GM21528 (cell line): ENCODE results near the gene MRC2.
"Not testable (repeated sequence)": the region's sequence is repeated elsewhere in the genome, so short reads cannot be mapped to it uniquely, and the experiment has no call there.

Experiments used
- ATAC-seq: cut with Tn5 transposase; IDR thresholded peaks from one replicate; pipeline ENCODE4 v1.9.1; 2021; ENCODE audit warnings: mild to moderate bottlenecking, moderate library complexity; ENCODE audit not compliant: unreplicated experiment, low FRiP score

MRC2 gene, protein sequence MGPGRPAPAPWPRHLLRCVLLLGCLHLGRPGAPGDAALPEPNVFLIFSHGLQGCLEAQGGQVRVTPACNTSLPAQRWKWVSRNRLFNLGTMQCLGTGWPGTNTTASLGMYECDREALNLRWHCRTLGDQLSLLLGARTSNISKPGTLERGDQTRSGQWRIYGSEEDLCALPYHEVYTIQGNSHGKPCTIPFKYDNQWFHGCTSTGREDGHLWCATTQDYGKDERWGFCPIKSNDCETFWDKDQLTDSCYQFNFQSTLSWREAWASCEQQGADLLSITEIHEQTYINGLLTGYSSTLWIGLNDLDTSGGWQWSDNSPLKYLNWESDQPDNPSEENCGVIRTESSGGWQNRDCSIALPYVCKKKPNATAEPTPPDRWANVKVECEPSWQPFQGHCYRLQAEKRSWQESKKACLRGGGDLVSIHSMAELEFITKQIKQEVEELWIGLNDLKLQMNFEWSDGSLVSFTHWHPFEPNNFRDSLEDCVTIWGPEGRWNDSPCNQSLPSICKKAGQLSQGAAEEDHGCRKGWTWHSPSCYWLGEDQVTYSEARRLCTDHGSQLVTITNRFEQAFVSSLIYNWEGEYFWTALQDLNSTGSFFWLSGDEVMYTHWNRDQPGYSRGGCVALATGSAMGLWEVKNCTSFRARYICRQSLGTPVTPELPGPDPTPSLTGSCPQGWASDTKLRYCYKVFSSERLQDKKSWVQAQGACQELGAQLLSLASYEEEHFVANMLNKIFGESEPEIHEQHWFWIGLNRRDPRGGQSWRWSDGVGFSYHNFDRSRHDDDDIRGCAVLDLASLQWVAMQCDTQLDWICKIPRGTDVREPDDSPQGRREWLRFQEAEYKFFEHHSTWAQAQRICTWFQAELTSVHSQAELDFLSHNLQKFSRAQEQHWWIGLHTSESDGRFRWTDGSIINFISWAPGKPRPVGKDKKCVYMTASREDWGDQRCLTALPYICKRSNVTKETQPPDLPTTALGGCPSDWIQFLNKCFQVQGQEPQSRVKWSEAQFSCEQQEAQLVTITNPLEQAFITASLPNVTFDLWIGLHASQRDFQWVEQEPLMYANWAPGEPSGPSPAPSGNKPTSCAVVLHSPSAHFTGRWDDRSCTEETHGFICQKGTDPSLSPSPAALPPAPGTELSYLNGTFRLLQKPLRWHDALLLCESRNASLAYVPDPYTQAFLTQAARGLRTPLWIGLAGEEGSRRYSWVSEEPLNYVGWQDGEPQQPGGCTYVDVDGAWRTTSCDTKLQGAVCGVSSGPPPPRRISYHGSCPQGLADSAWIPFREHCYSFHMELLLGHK (N-terminal part only)

DNA sequence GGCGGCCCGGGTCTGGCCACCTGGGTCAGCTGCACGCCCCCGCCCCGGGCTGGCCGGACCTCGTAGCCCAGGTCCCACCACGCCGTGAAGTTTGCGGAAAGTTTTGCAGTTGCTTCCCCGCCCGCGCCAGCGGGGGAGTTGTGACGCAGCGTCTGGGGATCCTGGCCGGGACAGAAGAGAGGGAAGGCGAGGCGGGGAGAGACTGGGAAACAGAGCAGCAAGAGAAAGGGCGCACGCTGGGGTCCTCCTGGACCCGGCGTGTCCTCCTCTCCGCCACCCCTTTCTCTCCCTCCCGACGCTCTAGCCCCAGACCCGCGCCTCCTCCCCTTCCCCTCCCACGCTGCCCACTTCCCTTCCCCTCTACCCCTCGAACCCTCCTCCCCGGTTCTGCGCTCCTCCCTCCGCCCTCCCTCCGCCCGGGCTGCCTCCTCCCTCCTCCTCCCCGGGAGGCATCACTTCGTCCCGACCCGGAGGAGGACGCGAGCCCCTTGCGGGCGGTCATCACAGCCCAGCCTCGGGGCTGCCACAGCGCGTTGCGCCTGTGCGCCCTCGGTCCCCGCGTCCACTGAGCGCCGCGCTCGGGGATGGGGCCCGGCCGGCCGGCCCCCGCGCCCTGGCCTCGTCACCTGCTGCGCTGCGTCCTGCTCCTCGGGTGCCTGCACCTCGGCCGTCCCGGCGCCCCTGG, at the start of gene MRC2:
Gene MRC2 (plus strand): TSS at position 452 of the 685 bp plus-strand sequence. CDS start 133 bp downstream, at position 585.
- ATAC-seq = no peak

DNA sequence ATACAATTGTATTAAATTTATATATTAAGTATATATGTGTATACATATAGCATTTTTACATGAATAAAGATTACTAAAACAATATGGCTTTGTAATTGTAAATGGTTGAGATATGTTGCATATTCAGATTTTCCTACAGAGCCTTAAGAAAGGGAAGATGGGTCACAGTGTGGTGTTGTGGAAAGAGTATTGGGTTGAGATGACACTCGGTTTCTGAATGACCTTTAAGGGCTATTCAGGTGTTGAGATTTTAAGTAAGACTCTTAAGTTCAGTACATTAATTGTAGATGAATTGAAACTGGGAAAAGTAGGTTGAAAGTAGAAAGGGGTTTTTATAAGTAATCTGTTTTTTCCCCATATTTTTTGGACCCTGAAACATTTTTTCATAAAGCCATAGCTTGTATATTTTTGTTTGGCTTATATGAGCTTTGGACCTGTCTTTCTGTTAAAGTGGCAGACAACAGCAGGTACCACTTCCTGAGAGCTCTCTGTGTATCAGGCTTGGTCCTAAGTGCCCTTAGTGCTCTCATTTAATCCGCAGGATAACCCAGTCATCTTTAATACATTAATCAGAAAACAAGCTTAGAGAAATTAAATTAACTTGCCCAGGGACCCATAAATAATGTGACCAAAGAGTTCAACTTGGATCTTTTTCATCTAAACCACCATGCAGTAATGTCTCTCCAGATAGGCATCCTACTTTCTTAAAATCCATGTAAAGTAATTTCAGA, 48.5 kb upstream of the MRC2 start:
- no peak for ATAC-seq

DNA sequence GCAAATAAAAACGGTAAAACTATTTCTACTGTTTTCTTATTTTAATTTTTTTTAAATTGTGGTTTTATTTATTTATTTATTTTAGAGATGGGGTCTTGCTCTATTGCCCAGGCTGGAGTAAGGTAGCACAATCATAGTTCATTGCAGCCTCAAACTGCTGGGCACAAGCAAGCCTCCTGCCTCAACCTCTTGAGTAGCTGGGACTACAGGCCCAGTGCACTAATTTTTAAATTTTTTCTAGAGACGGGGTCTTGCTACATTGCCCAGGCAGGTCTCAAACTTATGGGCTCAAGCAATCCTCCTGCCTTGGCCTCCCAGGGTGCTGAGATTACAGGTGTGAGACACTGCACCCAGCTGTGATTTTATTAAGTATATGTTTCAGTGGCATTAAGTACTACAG, 46.5 kb upstream of the MRC2 start:
- no peak for ATAC-seq

DNA sequence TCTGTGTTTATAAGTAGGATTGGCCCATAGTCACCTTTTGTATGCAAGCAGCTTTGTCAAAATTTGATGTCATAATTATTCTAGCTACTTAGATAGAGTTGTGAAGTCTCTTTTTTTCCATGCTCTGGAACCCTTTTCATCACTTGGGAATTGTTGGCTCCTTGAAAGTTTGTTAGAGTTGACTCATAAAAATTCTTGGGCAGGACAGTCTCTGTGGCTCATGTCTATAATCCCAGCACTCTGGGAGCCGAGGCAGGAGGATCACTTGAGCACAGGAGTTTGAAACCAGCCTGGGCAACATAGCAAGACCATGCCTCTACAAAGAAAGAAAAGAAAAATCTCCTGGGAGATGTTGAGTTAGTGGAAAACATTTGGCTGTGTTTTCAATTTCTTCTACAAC, 45.7 kb upstream of the MRC2 start:
- ATAC-seq = no peak

DNA sequence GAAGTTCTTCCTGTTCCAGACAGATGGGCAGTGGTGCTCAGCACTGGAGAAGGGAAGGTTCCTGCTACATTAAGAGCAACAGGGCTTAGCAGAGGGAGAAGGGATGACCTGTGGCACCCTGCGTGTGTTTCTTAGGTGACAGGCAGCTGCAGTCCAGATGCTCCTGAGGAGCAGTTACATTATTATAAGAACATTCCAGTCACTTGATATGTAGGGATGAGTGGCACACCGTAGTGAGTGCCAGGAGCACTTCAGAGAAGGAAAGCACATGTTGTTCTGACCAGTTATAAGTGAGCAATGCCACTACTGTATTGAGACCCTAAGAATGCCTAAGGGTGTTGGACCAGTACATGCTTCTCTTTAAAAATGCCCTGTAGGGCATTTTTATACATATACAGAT, 39.9 kb upstream of the MRC2 start:
- no peak for ATAC-seq

DNA sequence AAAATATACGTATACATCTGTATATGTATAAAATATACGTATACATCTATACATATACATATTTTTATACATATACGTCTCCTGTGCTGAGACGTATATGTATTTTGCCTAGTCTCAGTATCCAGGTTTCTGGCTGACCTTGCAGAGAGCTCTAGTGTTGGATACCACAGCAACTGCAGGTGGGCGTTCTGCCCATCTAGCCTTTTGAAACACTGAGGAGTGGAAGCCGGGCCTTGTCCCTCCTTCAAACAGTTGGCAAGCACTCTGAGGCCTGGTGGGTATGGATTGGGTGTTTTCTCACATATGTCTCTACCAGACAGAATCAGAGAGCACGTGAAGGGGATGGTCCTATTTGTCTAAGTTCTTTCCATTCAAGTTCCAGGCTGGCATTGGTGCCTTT, 39.4 kb upstream of the MRC2 start:
- ATAC-seq = no peak

DNA sequence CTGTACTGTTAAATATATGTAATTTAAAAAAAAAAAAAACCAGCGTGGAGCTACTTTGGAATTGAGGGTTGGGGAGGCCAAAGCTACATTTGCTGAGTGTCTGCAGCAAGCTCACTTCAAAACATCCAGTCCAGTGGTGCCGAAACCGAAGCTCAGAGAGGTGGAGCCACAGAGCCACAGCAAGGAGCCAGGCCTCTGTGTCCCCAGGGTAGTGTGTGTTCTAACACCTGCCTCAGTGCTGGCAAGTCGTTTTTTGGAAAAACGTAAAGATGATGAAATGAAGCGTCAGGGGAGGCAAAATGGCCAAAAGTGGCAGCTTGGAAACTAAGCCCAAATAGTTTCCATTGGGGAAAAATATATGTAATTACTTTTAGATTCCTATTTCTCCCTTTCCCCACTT, 36.1 kb upstream of the MRC2 start:
- no peak for ATAC-seq

DNA sequence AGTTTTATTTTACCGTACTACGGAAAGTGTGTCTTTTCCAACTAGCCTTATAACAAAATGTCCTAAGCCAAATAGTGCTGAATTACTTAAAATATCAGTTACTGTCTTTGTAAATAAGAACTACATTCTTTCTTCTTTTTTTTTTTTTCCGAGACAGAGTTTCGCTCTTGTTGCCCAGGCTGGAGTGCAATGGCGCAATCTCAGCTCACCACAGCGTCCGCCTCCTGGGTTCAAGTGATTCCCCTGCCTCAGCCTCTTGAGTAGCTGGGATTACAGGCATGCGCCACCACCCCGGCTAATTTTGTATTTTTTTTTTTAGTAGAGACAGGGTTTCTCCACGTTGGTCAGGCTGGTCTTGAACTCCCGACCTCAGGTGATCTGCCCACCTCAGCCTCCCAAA, 35.6 kb upstream of the MRC2 start:
- not testable (repeated sequence) for ATAC-seq

DNA sequence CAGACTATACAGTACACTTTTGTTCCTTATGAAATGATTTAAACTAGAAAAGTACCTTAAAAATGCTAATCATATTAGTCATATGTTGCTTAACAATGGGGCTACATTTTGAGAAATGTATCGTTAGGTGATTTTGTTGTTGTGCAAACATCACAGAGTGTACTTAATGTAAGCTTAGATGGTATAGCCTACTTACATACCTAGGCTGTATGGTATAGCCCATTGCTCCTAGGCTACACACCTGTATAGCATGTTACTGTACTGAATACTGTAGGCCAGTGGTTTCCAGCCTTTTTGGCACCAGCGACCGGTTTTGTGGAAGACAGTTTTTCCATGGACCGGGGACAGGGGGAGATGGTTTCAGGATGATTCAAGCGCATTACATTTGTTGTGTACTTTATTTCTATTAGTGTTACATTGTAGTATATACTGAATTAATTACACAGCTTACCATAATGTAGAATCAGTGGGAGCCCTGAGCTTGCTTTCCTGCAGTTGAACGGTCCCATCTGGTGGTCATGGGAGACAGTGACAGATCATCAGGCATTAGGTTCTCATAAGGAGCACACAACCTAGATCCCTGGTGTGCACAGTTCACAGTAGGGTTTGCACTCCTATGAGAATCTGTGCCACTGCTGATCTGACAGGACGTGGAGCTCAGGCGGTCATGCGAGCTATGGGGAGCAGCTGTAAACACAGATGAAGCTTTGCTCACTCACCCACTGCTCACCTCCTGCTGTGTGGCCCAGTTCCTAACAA, 35.0 kb upstream of the MRC2 start:
- no peak for ATAC-seq

DNA sequence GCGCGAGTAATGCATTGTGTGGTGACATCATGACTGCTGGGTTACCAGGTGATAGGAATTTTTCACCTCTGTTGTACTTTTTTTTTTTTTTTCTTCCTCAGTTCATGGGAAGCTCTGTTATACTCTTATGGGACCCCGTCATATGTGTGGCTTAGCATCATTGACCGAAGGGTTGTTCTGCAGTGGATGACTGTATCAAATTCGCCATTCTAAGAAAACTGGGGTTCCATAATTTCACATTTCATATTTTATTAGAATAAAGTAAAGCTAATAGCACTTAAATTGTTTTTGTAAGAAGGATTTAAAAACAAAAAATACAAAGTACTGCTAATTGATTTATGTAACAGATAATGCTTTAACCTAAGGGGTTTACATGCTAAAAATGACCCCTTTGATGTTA, 32.0 kb upstream of the MRC2 start:
- ATAC-seq = no peak

DNA sequence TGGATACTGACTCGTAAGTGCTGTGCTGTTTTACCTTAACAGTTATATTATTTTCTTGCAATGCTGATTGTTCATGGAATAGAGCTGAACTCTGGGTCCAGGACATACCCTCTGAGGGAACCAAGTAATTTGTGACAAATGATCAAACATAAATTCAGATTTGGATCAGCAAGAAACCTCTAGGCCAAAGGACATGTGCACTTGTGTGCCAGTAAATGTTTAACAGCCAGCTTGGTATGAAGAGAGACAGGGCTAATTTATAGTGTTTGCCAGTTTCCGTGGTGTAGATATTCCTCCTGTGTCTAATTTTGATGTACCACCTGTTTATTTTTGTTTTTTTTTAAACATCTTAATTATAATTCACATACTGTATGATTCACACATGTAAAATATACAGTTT, 30.8 kb upstream of the MRC2 start:
- no peak for ATAC-seq

DNA sequence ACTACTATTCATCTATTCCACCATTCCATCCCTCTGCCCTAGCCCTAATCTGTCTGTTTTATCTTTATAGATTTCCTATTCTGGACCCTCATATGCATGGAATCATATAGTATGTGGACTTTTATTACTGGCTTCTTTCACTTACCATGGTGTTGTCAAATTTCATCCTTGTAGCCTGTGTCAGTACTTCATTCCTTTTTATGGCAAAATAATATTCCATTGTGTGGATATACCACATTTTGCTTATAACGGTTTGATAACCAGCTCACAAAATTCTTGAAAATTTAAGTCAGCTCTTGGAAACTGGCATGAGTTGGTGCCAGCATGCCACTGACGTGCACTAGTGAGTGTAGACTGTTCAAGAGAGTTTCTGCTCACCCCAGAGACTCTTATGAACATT, 30.3 kb upstream of the MRC2 start:
- ATAC-seq = no peak

DNA sequence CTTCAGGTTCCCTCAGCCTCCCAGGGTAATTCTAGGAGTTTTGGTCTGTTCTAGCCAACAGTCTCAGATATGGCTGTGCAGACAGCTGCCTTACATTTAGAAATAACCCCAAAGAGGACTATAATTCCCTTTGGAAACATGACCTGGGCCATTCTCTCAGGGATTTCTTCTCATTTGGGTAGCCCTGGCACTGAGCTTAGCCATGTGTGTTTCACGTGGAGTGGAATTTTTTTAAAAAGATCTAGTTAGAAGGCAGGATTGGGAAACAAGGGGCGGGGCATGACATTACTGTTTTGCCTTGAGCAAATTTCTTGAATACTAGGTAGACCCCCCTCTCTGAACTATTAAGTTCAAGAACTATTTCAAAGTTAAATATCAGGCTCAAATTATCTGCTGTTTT, 29.6 kb upstream of the MRC2 start:
- no peak for ATAC-seq

DNA sequence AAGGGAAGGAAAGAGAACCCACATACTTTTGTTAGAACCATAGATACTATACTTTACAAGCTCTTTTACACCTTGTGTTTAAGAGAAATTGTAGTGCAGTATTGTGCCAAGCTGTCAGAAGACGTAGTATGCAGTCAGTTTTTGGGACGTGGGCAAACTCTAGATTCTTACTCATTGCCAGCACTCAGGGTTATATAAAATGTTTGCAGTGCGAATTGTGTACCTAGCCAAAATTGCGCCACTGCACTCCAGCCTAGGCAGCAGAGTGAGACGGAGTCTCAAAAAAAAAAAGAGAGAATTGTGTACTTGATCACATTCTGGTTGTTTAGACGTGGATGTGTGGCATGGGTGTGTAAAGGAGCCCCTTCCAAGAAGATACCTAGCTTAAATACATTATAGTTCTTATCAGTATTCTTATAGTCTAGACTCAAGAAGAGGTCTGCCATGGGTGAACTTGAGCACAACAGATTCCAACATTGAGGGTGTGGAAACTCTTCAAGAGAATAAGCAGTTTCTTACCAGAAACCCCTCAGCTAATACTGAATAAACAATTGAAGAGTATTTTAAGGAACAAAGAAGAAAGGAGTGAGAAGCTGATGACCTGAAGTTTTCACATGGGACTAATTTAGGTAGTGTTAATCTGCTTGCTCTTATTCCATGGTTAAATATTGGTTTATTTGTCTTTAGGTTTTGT, 27.4 kb upstream of the MRC2 start:
- no peak for ATAC-seq

DNA sequence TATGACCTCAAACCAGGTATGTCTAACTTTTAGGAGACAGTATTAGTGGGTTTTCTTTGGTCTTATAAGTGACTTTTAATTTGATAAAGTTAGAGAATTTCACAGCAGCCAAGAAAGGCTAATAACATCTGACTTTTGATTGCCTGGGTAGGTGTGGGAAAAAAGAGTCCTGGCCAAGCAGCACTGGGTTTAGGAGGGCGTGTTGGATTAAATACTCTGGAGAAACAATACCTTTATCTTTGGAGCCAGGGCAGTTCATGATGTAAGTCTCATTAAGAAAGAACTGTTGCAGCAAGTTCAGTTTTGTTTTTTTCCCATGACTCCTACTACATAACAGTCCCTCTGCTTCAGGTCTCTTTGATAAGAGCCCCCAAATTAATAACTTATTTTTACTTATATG, 26.7 kb upstream of the MRC2 start:
- ATAC-seq = no peak

DNA sequence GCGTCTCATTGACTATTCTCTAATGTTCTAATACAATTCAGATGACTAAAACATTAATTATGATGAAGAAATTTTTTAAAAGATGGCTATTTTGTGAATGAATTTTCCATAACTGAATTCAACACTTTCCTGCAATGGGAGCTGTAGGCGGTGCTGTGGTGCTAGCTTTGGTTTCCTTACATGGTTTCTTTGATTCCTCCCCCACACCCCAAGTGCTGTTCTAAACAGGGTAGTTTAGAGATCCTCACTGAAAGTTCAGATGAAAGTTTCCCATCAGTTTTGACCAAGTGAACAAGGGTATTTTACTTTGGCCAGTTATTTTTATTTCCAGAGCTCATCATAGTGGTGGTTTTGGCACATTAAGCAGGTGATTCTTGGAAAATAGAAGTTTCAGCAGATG, 26.0 kb upstream of the MRC2 start:
- ATAC-seq = no peak

DNA sequence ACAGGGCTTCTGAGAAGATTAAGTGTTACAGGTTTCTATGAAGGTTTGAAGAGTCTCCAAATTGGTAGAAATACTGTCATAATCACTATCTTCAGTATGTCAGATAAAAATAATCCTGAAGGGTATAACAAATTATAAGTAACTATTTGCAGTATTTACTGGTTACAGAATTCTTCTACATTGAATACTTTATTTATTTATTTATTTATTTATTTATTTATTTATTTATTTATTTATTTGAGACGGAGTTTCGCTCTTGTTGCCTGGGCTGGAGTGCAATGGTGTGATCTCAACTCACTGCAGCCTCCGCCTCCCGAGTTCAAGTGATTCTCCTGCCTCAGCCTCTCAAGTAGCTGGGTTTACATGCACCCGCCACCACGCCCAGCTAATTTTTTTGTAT, 23.7 kb upstream of the MRC2 start:
- ATAC-seq = not testable (repeated sequence)

DNA sequence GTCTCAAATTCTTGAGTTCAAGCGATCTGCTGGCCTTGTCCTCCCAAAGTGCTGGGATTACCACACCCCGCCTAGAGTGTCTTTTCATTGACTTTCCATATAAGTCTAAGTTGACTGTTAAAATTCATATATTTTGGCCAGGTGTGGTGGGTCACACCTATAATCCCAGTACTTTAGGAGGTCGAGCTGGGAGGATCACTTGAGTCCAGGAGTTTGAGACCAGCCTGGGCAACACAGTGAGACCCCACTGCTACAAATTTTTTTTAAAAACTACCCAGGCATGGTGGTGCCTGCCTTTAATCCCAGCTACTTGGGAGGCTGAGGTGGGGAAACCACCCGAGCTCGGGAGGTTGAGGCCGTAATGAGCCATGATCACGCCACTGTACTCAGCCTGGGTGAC, 21.9 kb upstream of the MRC2 start:
- ATAC-seq = no peak
